GM13977 (cell line): ENCODE results near the gene DDR1.

Experiments used
- DNase-seq: peaks from one replicate; pipeline ENCODE4 v3.0.0; 2012; ENCODE audit warnings: low spot score
- CTCF ChIP-seq: IDR thresholded peaks from 2 replicates; pipeline ENCODE4 v1.5.1; 2012; ENCODE audit warnings: mild to moderate bottlenecking, control low read depth; ENCODE audit not compliant: insufficient read depth; ENCODE audit errors: extremely low read depth, missing control alignments
- in situ Hi-C: fragments of 300-500 bp; cut with MboI; formaldehyde crosslinking; loops from one replicate; pipeline ENCODE4 v1.12.0; 2022; ENCODE audit warnings: low sequenced_read_pairs, low pct_unique_long_range_greater_than_20kb, mixed read lengths, inconsistent platforms; ENCODE audit not compliant: unreplicated experiment

DDR1 gene

GRCh38 chr6:30889921-30890645 lies 5.8 kb downstream of the DDR1 start:
- DNase-seq, result no peak
- in situ Hi-C loops, result no loop called here
- no peak for TF ChIP-seq CTCF

- in situ Hi-C loops, result no loop called here
- no peak for DNase-seq
Observed at GRCh38 chr6:30890646-30891449, 6.5 kb downstream of the DDR1 start.

DNA sequence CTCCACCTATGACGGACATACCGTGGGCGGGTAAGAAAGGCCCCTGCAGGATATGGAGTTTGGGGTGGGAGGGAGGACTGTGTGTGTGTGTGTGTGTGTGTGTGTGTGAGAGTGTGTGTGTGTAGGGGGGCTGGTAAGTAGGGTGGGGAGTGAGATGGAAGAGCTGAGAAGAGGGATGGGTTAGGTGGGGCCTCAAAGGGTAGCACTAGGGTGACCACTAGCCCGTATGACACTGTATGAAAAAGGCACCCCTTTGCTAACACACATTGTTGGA lies 7.1 kb downstream of the DDR1 start:
- in situ Hi-C loops, result no loop called here

More at GRCh38 chr6:30890646-30891449, 6.5 kb downstream of the DDR1 start:
- no peak for TF ChIP-seq CTCF

GRCh38 chr6:30891816-30892538 lies 7.7 kb downstream of the DDR1 start:
- DNase-seq, result no peak
- in situ Hi-C loops, result no loop called here
- TF ChIP-seq CTCF, result no peak

More for the DNA sequence above, 7.1 kb downstream of the DDR1 start:
- TF ChIP-seq CTCF, result no peak
- DNase-seq, result no peak

GRCh38 chr6:30893001-30893591 lies 8.8 kb downstream of the DDR1 start:
- in situ Hi-C loops, result no loop called here
- no peak for DNase-seq
- TF ChIP-seq CTCF, result no peak

DNA sequence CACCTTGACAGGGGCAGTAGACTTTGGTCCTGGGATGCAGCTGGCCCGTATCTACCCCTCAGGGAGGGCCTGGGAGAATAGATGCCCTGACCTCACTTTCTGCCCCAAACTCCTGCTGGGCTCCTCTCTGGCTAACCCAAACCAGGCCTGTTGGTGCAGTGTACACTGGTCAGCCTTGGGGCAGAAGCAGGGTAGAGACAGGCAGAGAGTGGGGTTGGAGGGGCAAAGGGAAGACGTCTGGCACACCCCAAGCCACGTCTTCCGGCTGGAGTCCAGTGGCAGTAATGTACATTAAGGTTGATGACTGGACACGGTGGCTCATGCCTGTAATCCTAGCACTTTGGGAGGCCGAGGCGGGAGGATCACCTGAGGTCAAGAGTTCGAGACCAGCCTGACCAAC lies 9.3 kb downstream of the DDR1 start:
- in situ Hi-C loops, result no loop called here
- no peak for DNase-seq
- TF ChIP-seq CTCF, result no peak
